ENCODE data around the gene SDF4.
A peak's percentile ranks its signal among the peaks of the same experiment; 100 is the strongest.

Gene SDF4

DNA sequence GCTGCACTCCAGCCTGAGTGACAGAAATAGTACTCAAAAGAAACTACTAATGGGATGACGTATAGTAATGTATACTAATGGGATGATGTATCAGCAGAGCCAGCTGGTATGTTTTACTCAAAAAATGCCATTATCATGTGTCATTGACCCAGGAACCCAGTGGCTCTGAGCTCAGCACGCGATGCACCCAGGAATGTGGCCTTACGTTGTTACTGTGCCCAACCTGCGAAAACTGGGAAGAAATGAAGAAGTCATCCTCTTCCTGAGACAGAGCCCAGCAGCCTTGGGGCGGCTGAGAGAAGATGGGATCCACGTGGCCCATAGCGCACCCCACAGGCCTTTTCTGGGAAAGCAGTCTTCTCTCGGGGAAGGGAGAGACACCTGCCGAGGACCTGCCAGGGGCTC lies 33.1 kb upstream of the SDF4 start:
- peaks cover 5% of the 10 kb centered on the region; the same call in 1 of the 2 replicates for H3K79me2 ChIP-seq (ENCODE audit: insufficient read depth, low read length)
- no peak for TF ChIP-seq EZH2 (IDR thresholded peaks at IDR 0.05; ENCODE audit: borderline replicate concordance, low read length)
- TF ChIP-seq, protein P1, sequence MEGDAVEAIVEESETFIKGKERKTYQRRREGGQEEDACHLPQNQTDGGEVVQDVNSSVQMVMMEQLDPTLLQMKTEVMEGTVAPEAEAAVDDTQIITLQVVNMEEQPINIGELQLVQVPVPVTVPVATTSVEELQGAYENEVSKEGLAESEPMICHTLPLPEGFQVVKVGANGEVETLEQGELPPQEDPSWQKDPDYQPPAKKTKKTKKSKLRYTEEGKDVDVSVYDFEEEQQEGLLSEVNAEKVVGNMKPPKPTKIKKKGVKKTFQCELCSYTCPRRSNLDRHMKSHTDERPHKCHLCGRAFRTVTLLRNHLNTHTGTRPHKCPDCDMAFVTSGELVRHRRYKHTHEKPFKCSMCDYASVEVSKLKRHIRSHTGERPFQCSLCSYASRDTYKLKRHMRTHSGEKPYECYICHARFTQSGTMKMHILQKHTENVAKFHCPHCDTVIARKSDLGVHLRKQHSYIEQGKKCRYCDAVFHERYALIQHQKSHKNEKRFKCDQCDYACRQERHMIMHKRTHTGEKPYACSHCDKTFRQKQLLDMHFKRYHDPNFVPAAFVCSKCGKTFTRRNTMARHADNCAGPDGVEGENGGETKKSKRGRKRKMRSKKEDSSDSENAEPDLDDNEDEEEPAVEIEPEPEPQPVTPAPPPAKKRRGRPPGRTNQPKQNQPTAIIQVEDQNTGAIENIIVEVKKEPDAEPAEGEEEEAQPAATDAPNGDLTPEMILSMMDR (IDR thresholded peaks at IDR 0.05; ENCODE audit: low read length), result peak; percentile 24; the same call in 1 of the 2 replicates
- H3K9me3 ChIP-seq (ENCODE audit: low read length), result no peaks in the 10 kb centered on the region
- no peak overlapping the region for H3K27ac ChIP-seq (ENCODE audit: low read depth, low read length, poor library complexity, severe bottlenecking)
- H2AFZ ChIP-seq (ENCODE audit: low read length), result no peak overlapping the region
- no peaks in the 10 kb centered on the region for H3F3A ChIP-seq (ENCODE audit: insufficient read depth, low read length)
- H3K9ac ChIP-seq (ENCODE audit: low read length), result no peak overlapping the region
- H3K4me1 ChIP-seq (ENCODE audit: insufficient read depth, low read length, severe bottlenecking), result peaks cover 14% of the 10 kb centered on the region
- peaks cover 60% of the 10 kb centered on the region for H3K36me3 ChIP-seq (ENCODE audit: insufficient read depth, low read length)
- H4K20me1 ChIP-seq (ENCODE audit: insufficient read depth, low read length), result no peaks in the 10 kb centered on the region
- H3K27me3 ChIP-seq (ENCODE audit: insufficient read depth, low read length), result no peaks in the 10 kb centered on the region
- no peak overlapping the region for H3K4me2 ChIP-seq (ENCODE audit: low read length)
- H3K9me2 ChIP-seq (ENCODE audit: low read depth, low read length), result no peaks in the 10 kb centered on the region
- no peak overlapping the region for H3K4me3 ChIP-seq (ENCODE audit: low read depth, low read length, poor library complexity, severe bottlenecking)

DNA sequence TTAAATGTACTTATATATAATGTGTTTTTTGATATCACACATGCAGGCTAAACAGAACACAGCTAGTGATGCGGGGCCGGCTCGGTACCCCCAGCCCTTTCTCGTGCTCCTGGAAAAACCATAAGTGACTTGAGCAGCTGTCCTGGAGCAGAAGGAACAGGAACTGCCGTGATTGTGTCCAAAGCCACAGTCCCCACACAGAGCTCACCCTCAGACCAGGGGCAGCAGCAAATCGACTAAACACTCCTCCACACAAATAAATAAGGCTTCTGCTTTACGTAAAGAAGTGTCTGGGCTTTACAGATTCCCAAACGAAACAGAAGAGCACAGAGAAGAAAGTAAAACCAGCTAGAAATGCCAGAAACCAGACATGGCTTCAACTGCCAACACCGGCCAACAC lies 32.2 kb upstream of the SDF4 start:
- Histone ChIP-seq H3K4me3 (ENCODE audit: low read depth, low read length, poor library complexity, severe bottlenecking) (no peak overlapping the region), H3K79me2 (ENCODE audit: insufficient read depth, low read length) (no peaks in the 10 kb centered on the region), H3F3A (ENCODE audit: insufficient read depth, low read length) (no peaks in the 10 kb centered on the region), H3K36me3 (ENCODE audit: insufficient read depth, low read length) (peaks cover 68% of the 10 kb centered on the region), H3K27me3 (ENCODE audit: insufficient read depth, low read length) (no peaks in the 10 kb centered on the region), H3K4me2 (ENCODE audit: low read length) (no peak overlapping the region), H3K9ac (ENCODE audit: low read length) (no peak overlapping the region), H3K9me3 (ENCODE audit: low read length) (no peaks in the 10 kb centered on the region), H2AFZ (ENCODE audit: low read length) (no peak overlapping the region), H4K20me1 (ENCODE audit: insufficient read depth, low read length) (no peaks in the 10 kb centered on the region), H3K27ac (ENCODE audit: low read depth, low read length, poor library complexity, severe bottlenecking) (no peak overlapping the region), H3K9me2 (ENCODE audit: low read depth, low read length) (no peaks in the 10 kb centered on the region), H3K4me1 (ENCODE audit: insufficient read depth, low read length, severe bottlenecking) (peaks cover 14% of the 10 kb centered on the region)
- no peak for TF ChIP-seq EZH2 (IDR thresholded peaks at IDR 0.05; ENCODE audit: borderline replicate concordance, low read length)
- TF ChIP-seq, protein P1 (IDR thresholded peaks at IDR 0.05; ENCODE audit: low read length), result no peak

DNA sequence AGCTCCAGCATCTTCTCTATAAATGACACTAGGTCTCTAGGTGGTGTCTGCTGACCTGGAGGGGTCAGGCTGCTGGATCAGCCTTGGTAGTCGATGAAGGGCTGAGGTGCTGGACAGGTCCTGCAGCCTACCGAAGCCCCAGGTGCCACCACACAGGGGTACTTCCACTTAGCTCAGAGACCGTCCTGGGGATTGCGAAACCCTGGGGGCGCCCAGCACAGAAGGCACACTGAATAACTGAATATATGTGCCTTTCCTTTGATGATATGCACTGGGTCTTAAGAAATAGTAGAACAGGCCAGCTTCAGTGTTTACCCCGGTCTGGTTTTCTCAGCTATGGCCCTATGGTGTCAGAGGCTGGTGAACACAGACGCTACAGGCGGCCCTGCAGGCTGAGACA lies 31.0 kb upstream of the SDF4 start:
- TF ChIP-seq, protein P1 (IDR thresholded peaks at IDR 0.05; ENCODE audit: low read length), result no peak
- TF ChIP-seq EZH2 (IDR thresholded peaks at IDR 0.05; ENCODE audit: borderline replicate concordance, low read length), result no peak
- H3K27me3 ChIP-seq (ENCODE audit: insufficient read depth, low read length), result no peaks in the 10 kb centered on the region
- no peak overlapping the region for H3K4me2 ChIP-seq (ENCODE audit: low read length)
- peaks cover 59% of the 10 kb centered on the region for H3K36me3 ChIP-seq (ENCODE audit: insufficient read depth, low read length)
- H3K27ac ChIP-seq (ENCODE audit: low read depth, low read length, poor library complexity, severe bottlenecking), result no peak overlapping the region
- H2AFZ ChIP-seq (ENCODE audit: low read length), result no peak overlapping the region
- H4K20me1 ChIP-seq (ENCODE audit: insufficient read depth, low read length), result no peaks in the 10 kb centered on the region
- no peaks in the 10 kb centered on the region for H3K79me2 ChIP-seq (ENCODE audit: insufficient read depth, low read length)
- H3K4me3 ChIP-seq (ENCODE audit: low read depth, low read length, poor library complexity, severe bottlenecking), result no peak overlapping the region
- H3K9ac ChIP-seq (ENCODE audit: low read length), result no peak overlapping the region
- peaks cover 14% of the 10 kb centered on the region for H3K4me1 ChIP-seq (ENCODE audit: insufficient read depth, low read length, severe bottlenecking)
- H3F3A ChIP-seq (ENCODE audit: insufficient read depth, low read length), result no peaks in the 10 kb centered on the region
- H3K9me2 ChIP-seq (ENCODE audit: low read depth, low read length), result no peaks in the 10 kb centered on the region
- no peaks in the 10 kb centered on the region for H3K9me3 ChIP-seq (ENCODE audit: low read length)

All from OCI-LY1 (cell line).